ENCODE measurements around the gene ANKRD39.

The ANKRD39 gene

DNA sequence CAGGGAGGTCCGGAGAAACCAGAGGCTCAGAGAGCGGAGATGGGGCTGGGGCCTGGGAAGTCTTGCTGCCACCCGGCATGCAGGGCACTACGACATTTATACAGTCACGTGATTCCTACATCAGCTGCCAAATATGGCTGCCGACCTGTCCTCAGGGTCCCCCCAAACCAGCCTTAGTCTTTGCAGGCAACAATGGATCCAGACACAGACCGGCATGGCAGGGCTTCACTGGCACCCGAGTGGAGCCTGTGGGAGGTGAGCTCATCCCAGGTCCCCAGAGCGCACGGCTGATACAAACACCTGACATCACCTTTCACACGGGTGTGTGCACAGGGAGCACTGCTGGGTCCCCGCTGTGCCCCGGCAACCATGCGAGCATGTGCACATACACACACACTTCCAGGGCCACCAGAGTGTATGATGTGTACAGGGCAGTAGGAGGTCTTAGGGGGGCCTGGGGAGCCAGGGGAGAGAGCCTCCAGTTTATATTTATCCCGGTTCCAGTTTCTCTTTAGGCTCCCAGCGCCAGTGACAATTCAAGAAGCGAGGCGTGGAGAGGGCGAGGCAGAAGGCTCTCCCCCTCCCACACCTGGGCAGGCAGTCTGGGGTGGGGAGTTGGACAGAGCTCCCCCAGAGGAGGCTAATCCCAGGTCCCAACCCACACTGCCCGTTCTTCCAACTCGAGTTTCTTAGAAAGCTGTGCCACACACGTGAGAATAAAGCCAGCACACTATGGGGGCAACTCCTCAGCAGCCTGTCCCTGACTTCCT, 9.4 kb upstream of the ANKRD39 start:
- peak overlapping the region; percentile 3 for H2AK5ac ChIP-seq (ENCODE audit: low read length, severe bottlenecking)
- H4K91ac ChIP-seq (ENCODE audit: low read length), result no peak overlapping the region
- H3K27me3 ChIP-seq (ENCODE audit: control insufficient read depth in 1 of 2, insufficient read depth in 1 of 2, low read length in 2 of 2), result no peaks in the 10 kb centered on the region
- H2BK5ac ChIP-seq (ENCODE audit: low read depth, low read length, poor library complexity, severe bottlenecking), result no peak overlapping the region
- peak overlapping the region; percentile 90 for H3K27ac ChIP-seq (ENCODE audit: low read length, poor library complexity, severe bottlenecking)
- no peak overlapping the region for H2BK120ac ChIP-seq (ENCODE audit: low read depth, low read length)
- H3K9ac ChIP-seq (ENCODE audit: low read length), result peak overlapping the region; percentile 92
- H3K4me1 ChIP-seq (ENCODE audit: control insufficient read depth, insufficient read depth, low read depth, low read length), result peaks cover 24% of the 10 kb centered on the region
- H3K36me3 ChIP-seq (ENCODE audit: control insufficient read depth in 1 of 2, insufficient read depth in 2 of 2, low read depth in 1 of 2, low read length in 2 of 2), result peaks cover 46 to 48% of the 10 kb centered on the region in 2 experiments
- no peak overlapping the region for H2AFZ ChIP-seq (ENCODE audit: low read depth, low read length)
- peak overlapping the region in 1 of 2 experiments; percentile 93 for H3K23ac ChIP-seq (ENCODE audit: low read length in 2 of 2)
- no peak for DNase-seq
- 83% methylated on average over 17 of the region's 22 CpGs for WGBS
- peak overlapping the region in 1 of 2 experiments; percentile 89 for H3K14ac ChIP-seq (ENCODE audit: low read length in 2 of 2)
- peak overlapping the region; percentile 93 to 97 for H3K4ac ChIP-seq (ENCODE audit: low read depth in 1 of 2, low read length in 2 of 2)
- H2BK12ac ChIP-seq (ENCODE audit: low read length in 2 of 2), result peak overlapping the region in 1 of 2 experiments; percentile 61
- H3K4me2 ChIP-seq (ENCODE audit: low read length, poor library complexity, severe bottlenecking), result peak overlapping the region; percentile 78
- peak overlapping the region; percentile 76 to 91 for H3K4me3 ChIP-seq (ENCODE audit: insufficient read depth in 1 of 2, low read depth in 1 of 2, low read length in 2 of 2)
- peak overlapping the region; percentile 59 to 91 for H3K18ac ChIP-seq (ENCODE audit: low read depth in 1 of 2, low read length in 2 of 2)
- no peak overlapping the region for H2BK15ac ChIP-seq (ENCODE audit: low read depth, poor library complexity, severe bottlenecking)
- H3K79me1 ChIP-seq (replicated peaks; ENCODE audit: low read length, poor library complexity, severe bottlenecking), result peaks cover 28% of the 10 kb centered on the region
- H3K9me3 ChIP-seq (ENCODE audit: control insufficient read depth, low read length), result no peaks in the 10 kb centered on the region
- H4K8ac ChIP-seq (ENCODE audit: low read length), result no peak overlapping the region

GRCh38 chr2:96866586-96866985, 8.8 kb upstream of the ANKRD39 start:
- no peaks in the 10 kb centered on the region for H3K9me3 ChIP-seq (ENCODE audit: control insufficient read depth, low read length)
- no peaks in the 10 kb centered on the region for H3K27me3 ChIP-seq (ENCODE audit: control insufficient read depth in 1 of 2, insufficient read depth in 1 of 2, low read length in 2 of 2)
- no peak overlapping the region for H3K27ac ChIP-seq (ENCODE audit: low read length, poor library complexity, severe bottlenecking)
- no peak overlapping the region for H4K91ac ChIP-seq (ENCODE audit: low read length)
- no peak overlapping the region for H2AFZ ChIP-seq (ENCODE audit: low read depth, low read length)
- peaks cover 51 to 54% of the 10 kb centered on the region in 2 experiments for H3K36me3 ChIP-seq (ENCODE audit: control insufficient read depth in 1 of 2, insufficient read depth in 2 of 2, low read depth in 1 of 2, low read length in 2 of 2)
- no peak overlapping the region for H2BK5ac ChIP-seq (ENCODE audit: low read depth, low read length, poor library complexity, severe bottlenecking)
- H2AK5ac ChIP-seq (ENCODE audit: low read length, severe bottlenecking), result no peak overlapping the region
- H4K8ac ChIP-seq (ENCODE audit: low read length), result no peak overlapping the region
- H3K4me3 ChIP-seq (ENCODE audit: insufficient read depth in 1 of 2, low read depth in 1 of 2, low read length in 2 of 2), result peak overlapping the region in 1 of 2 experiments; percentile 24
- no peak overlapping the region for H2BK15ac ChIP-seq (ENCODE audit: low read depth, poor library complexity, severe bottlenecking)
- H3K79me1 ChIP-seq (replicated peaks; ENCODE audit: low read length, poor library complexity, severe bottlenecking), result peaks cover 33% of the 10 kb centered on the region
- H2BK120ac ChIP-seq (ENCODE audit: low read depth, low read length), result no peak overlapping the region
- no peak overlapping the region for H3K9ac ChIP-seq (ENCODE audit: low read length)
- H3K4me1 ChIP-seq (ENCODE audit: control insufficient read depth, insufficient read depth, low read depth, low read length), result peaks cover 24% of the 10 kb centered on the region
- H3K4ac ChIP-seq (ENCODE audit: low read depth in 1 of 2, low read length in 2 of 2), result peak overlapping the region in 1 of 2 experiments; percentile 8
- peak overlapping the region in 1 of 2 experiments; percentile 85 for H3K23ac ChIP-seq (ENCODE audit: low read length in 2 of 2)
- no peak overlapping the region for H3K14ac ChIP-seq (ENCODE audit: low read length in 2 of 2)
- DNase-seq, result no peak
- H3K4me2 ChIP-seq (ENCODE audit: low read length, poor library complexity, severe bottlenecking), result peak overlapping the region; percentile 46
- H2BK12ac ChIP-seq (ENCODE audit: low read length in 2 of 2), result no peak overlapping the region
- H3K18ac ChIP-seq (ENCODE audit: low read depth in 1 of 2, low read length in 2 of 2), result peak overlapping the region in 1 of 2 experiments; percentile 26
- WGBS, result 89% methylated on average over 7 of the region's 8 CpGs

DNA sequence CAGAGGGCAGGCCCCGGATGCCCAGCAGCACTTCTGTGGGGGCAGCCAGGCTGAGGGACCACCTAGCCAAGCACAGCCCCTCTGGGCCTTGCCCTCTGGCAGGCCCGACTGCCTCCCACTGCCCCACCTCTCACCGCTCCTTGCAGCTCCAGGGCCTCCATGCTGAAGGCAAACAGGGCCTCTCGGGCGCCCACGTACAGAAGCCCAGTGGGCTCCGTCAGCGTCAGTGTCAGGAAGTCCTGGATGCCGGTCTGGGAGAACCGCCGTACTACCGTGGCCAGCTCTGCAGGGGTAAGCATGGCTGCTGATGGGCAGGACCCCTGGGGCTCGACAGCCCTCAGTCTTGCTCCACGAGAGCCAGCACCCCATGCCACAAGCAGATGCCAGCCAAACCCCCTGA, 8.3 kb upstream of the ANKRD39 start:
- Histone ChIP-seq H3K4me1 (ENCODE audit: control insufficient read depth, insufficient read depth, low read depth, low read length) (peaks cover 24% of the 10 kb centered on the region), H2BK12ac (ENCODE audit: low read length in 2 of 2) (no peak overlapping the region), H4K91ac (ENCODE audit: low read length) (no peak overlapping the region), H3K23ac (ENCODE audit: low read length in 2 of 2) (no peak overlapping the region), H3K4ac (ENCODE audit: low read depth in 1 of 2, low read length in 2 of 2) (no peak overlapping the region), H2BK5ac (ENCODE audit: low read depth, low read length, poor library complexity, severe bottlenecking) (no peak overlapping the region), H3K4me3 (ENCODE audit: insufficient read depth in 1 of 2, low read depth in 1 of 2, low read length in 2 of 2) (no peak overlapping the region), H3K9ac (ENCODE audit: low read length) (no peak overlapping the region), H4K8ac (ENCODE audit: low read length) (no peak overlapping the region), H2BK15ac (ENCODE audit: low read depth, poor library complexity, severe bottlenecking) (no peak overlapping the region), H3K14ac (ENCODE audit: low read length in 2 of 2) (no peak overlapping the region), H3K27ac (ENCODE audit: low read length, poor library complexity, severe bottlenecking) (no peak overlapping the region), H3K36me3 (ENCODE audit: control insufficient read depth in 1 of 2, insufficient read depth in 2 of 2, low read depth in 1 of 2, low read length in 2 of 2) (peaks cover 56 to 58% of the 10 kb centered on the region in 2 experiments), H3K27me3 (ENCODE audit: control insufficient read depth in 1 of 2, insufficient read depth in 1 of 2, low read length in 2 of 2) (no peaks in the 10 kb centered on the region), H2AK5ac (ENCODE audit: low read length, severe bottlenecking) (no peak overlapping the region), H2BK120ac (ENCODE audit: low read depth, low read length) (no peak overlapping the region), H3K79me1 (replicated peaks; ENCODE audit: low read length, poor library complexity, severe bottlenecking) (peaks cover 37% of the 10 kb centered on the region), H3K4me2 (ENCODE audit: low read length, poor library complexity, severe bottlenecking) (no peak overlapping the region), H2AFZ (ENCODE audit: low read depth, low read length) (no peak overlapping the region), H3K9me3 (ENCODE audit: control insufficient read depth, low read length) (no peaks in the 10 kb centered on the region), H3K18ac (ENCODE audit: low read depth in 1 of 2, low read length in 2 of 2) (peak overlapping the region in 1 of 2 experiments; percentile 26)
- DNase-seq, result no peak
- 95% methylated on average over 14 of the region's 14 CpGs for WGBS

DNA sequence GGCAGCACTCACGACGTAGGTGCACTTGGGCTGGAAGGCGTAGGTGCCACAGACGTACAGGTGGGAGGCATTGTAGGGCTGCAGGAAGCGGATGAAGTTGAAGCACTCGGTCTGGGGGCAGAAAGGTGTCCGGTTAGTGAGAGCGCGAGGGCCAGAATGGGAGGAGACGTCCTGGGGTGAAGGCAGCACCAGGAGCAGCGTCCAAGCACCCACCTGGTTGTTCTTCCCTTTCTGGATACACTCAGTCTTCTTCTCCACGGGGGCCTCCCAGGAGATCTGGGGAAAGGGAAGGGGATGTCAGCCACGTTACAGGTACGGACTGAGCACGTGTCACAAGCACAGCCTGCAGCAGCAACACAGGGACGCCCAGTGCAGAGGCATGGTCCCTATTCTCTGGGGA, 7.8 kb upstream of the ANKRD39 start:
- no peak overlapping the region for H2AFZ ChIP-seq (ENCODE audit: low read depth, low read length)
- 94% methylated on average over 14 of the region's 16 CpGs for WGBS
- no peak overlapping the region for H4K91ac ChIP-seq (ENCODE audit: low read length)
- H4K8ac ChIP-seq (ENCODE audit: low read length), result no peak overlapping the region
- no peaks in the 10 kb centered on the region for H3K9me3 ChIP-seq (ENCODE audit: control insufficient read depth, low read length)
- H2AK5ac ChIP-seq (ENCODE audit: low read length, severe bottlenecking), result no peak overlapping the region
- H3K4me3 ChIP-seq (ENCODE audit: insufficient read depth in 1 of 2, low read depth in 1 of 2, low read length in 2 of 2), result no peak overlapping the region
- H3K79me1 ChIP-seq (replicated peaks; ENCODE audit: low read length, poor library complexity, severe bottlenecking), result peaks cover 39% of the 10 kb centered on the region
- H3K27ac ChIP-seq (ENCODE audit: low read length, poor library complexity, severe bottlenecking), result no peak overlapping the region
- H2BK12ac ChIP-seq (ENCODE audit: low read length in 2 of 2), result no peak overlapping the region
- H3K18ac ChIP-seq (ENCODE audit: low read depth in 1 of 2, low read length in 2 of 2), result no peak overlapping the region
- H3K4me1 ChIP-seq (ENCODE audit: control insufficient read depth, insufficient read depth, low read depth, low read length), result peaks cover 24% of the 10 kb centered on the region
- no peak overlapping the region for H2BK5ac ChIP-seq (ENCODE audit: low read depth, low read length, poor library complexity, severe bottlenecking)
- H2BK120ac ChIP-seq (ENCODE audit: low read depth, low read length), result no peak overlapping the region
- no peak overlapping the region for H3K23ac ChIP-seq (ENCODE audit: low read length in 2 of 2)
- no peak overlapping the region for H3K4me2 ChIP-seq (ENCODE audit: low read length, poor library complexity, severe bottlenecking)
- no peak overlapping the region for H3K9ac ChIP-seq (ENCODE audit: low read length)
- H3K27me3 ChIP-seq (ENCODE audit: control insufficient read depth in 1 of 2, insufficient read depth in 1 of 2, low read length in 2 of 2), result no peaks in the 10 kb centered on the region
- H3K4ac ChIP-seq (ENCODE audit: low read depth in 1 of 2, low read length in 2 of 2), result no peak overlapping the region
- H2BK15ac ChIP-seq (ENCODE audit: low read depth, poor library complexity, severe bottlenecking), result no peak overlapping the region
- DNase-seq, result no peak
- no peak overlapping the region for H3K14ac ChIP-seq (ENCODE audit: low read length in 2 of 2)
- H3K36me3 ChIP-seq (ENCODE audit: control insufficient read depth in 1 of 2, insufficient read depth in 2 of 2, low read depth in 1 of 2, low read length in 2 of 2), result peaks cover 60 to 62% of the 10 kb centered on the region in 2 experiments
